IMR-90 (cell line): ENCODE results near the gene PTGES. TPM values are rescaled to one million over a fixed set of nuclear protein-coding genes. Genes with fewer than 3 reads are reported as not detected.
A peak's percentile ranks its signal among the peaks of the same experiment; 100 is the strongest.

Source experiments
- ATAC-seq: fragments of 200-7000 bp; cut with Tn5 transposase; 2 replicates; pipeline ENCODE4 v1.9.1; 2020; ENCODE audit warnings: low read depth, mild to moderate bottlenecking, moderate library complexity
- BruUV-seq: library from RNA; stranded (reverse); fragments of 400-500 nt; replicated peaks from 2 replicates; lab custom pipeline; 2021; lab: Mats Ljungman, UMichigan
- CTCF ChIA-PET: fragments of 300-600 bp; formaldehyde crosslinking; extraction: SDS; loops from one replicate; lab custom pipeline; 2021; ENCODE audit warnings: antibody characterized with exemption; lab: Yijun Ruan, JAX
- POLR2A ChIA-PET: fragments of 300-600 bp; sonication (Branson Sonifier 250); formaldehyde crosslinking; loops from one replicate; lab custom pipeline; 2022; ENCODE audit warnings: antibody characterized with exemption; ENCODE audit not compliant: unreplicated experiment; lab: Charles Lee
- DNase-seq: peaks from one replicate; pipeline ENCODE4 v3.0.0; 2013
- H2AFZ ChIP-seq: replicated peaks from 2 replicates; pipeline ENCODE3; 2013; ENCODE audit warnings: low read length, mild to moderate bottlenecking; ENCODE audit not compliant: poor library complexity
- H2AK5ac ChIP-seq: 2 replicates; pipeline ENCODE4 v1.6.1; 2013; ENCODE audit warnings: low read depth, low read length, inconsistent platforms
- H2AK9ac ChIP-seq: replicated peaks from 2 replicates; pipeline ENCODE3; 2013; ENCODE audit warnings: mild to moderate bottlenecking, low read depth, low read length, moderate library complexity; ENCODE audit not compliant: poor library complexity
- H2BK120ac ChIP-seq: 2 replicates; pipeline ENCODE4 v1.6.1; 2013; ENCODE audit warnings: low read depth, low read length, inconsistent platforms
- H2BK15ac ChIP-seq: 3 replicates; pipeline ENCODE4 v1.6.1; 2013; ENCODE audit warnings: low read depth, low read length, inconsistent platforms
- H2BK20ac ChIP-seq: 2 replicates; pipeline ENCODE4 v1.6.1; 2013; ENCODE audit warnings: low read depth, mild to moderate bottlenecking, inconsistent platforms, low read length, moderate library complexity
- H2BK5ac ChIP-seq: 2 replicates; pipeline ENCODE4 v1.6.1; 2013; ENCODE audit warnings: mild to moderate bottlenecking, low read depth, low read length, inconsistent platforms; ENCODE audit not compliant: poor library complexity, severe bottlenecking
- H3K14ac ChIP-seq: replicated peaks from 2 replicates; pipeline ENCODE4 v1.6.1; 2013; ENCODE audit warnings: low read depth, low read length, inconsistent platforms
- H3K18ac ChIP-seq: 2 replicates; pipeline ENCODE4 v1.6.1; 2013; ENCODE audit warnings: low read depth, low read length, control low read depth
- H3K23ac ChIP-seq: 2 replicates; pipeline ENCODE4 v1.6.1; 2013; ENCODE audit warnings: low read depth, low read length, inconsistent platforms
- H3K27ac ChIP-seq: 2 replicates; pipeline ENCODE4 v1.5.1; 2013; ENCODE audit warnings: mild to moderate bottlenecking, control low read depth, low read length; ENCODE audit not compliant: insufficient read depth
- H3K27me3 ChIP-seq: 2 replicates; pipeline ENCODE4 v1.6.1; 2013; ENCODE audit warnings: low read length; ENCODE audit not compliant: control insufficient read depth, insufficient read depth
- H3K36me3 ChIP-seq: 2 replicates; pipeline ENCODE4 v1.6.1; 2013; ENCODE audit warnings: low read length, mixed read lengths; ENCODE audit not compliant: control insufficient read depth, insufficient read depth
- H3K4ac ChIP-seq: 2 replicates; pipeline ENCODE4 v1.6.1; 2013; ENCODE audit warnings: low read depth, low read length, inconsistent platforms
- H3K4me1 ChIP-seq: 2 replicates; pipeline ENCODE4 v1.6.1; 2013; ENCODE audit warnings: low read length, mixed read lengths; ENCODE audit not compliant: control insufficient read depth, insufficient read depth
- H3K4me2 ChIP-seq: 2 replicates; pipeline ENCODE4 v1.6.1; 2013; ENCODE audit warnings: low read depth, mild to moderate bottlenecking, control low read depth, low read length, moderate library complexity
- H3K4me3 ChIP-seq: 2 replicates; pipeline ENCODE4 v1.5.1; 2013; ENCODE audit warnings: low read depth, mild to moderate bottlenecking, control low read depth, low read length, moderate library complexity; ENCODE audit not compliant: insufficient read depth
- H3K56ac ChIP-seq: 2 replicates; pipeline ENCODE4 v1.6.1; 2013; ENCODE audit warnings: low read length, inconsistent platforms; ENCODE audit not compliant: insufficient read depth; ENCODE audit errors: extremely low read depth
- H3K79me1 ChIP-seq, 2 experiments: 2 replicates each; pipeline ENCODE4 v1.6.1; 2013; ENCODE audit warnings: low read length in 2 of 2, inconsistent platforms in 1 of 2, low read depth in 1 of 2
- H3K9ac ChIP-seq: 2 replicates; pipeline ENCODE4 v1.6.1; 2013; ENCODE audit warnings: low read depth, low read length, control low read depth
- H3K9me1 ChIP-seq: 2 replicates; pipeline ENCODE4 v1.6.1; 2013; ENCODE audit warnings: low read length, inconsistent platforms; ENCODE audit not compliant: insufficient read depth
- H3K9me3 ChIP-seq: 2 replicates; pipeline ENCODE4 v1.6.1; 2013; ENCODE audit warnings: low read length; ENCODE audit not compliant: control insufficient read depth, insufficient read depth
- H4K20me1 ChIP-seq: 2 replicates; pipeline ENCODE4 v1.6.1; 2013; ENCODE audit warnings: low read length, inconsistent platforms; ENCODE audit not compliant: insufficient read depth
- H4K5ac ChIP-seq: 2 replicates; pipeline ENCODE4 v1.6.1; 2013; ENCODE audit warnings: mild to moderate bottlenecking, low read depth, low read length, control low read depth
- H4K8ac ChIP-seq, 2 experiments: 2 replicates each; pipeline ENCODE4 v1.6.1; 2013; ENCODE audit warnings: low read depth in 2 of 2, low read length in 2 of 2, control low read depth in 1 of 2, inconsistent platforms in 1 of 2
- H4K91ac ChIP-seq: 2 replicates; pipeline ENCODE4 v1.6.1; 2013; ENCODE audit warnings: low read depth, low read length, inconsistent platforms; ENCODE audit not compliant: insufficient read depth
- BHLHE40 ChIP-seq: fragments of 150-350 bp; IDR thresholded peaks from 2 replicates; pipeline ENCODE4 v1.6.1; 2016; ENCODE audit warnings: mild to moderate bottlenecking, low read depth, low read length
- CEBPB ChIP-seq: IDR thresholded peaks from 2 replicates; pipeline ENCODE4 v1.6.1; 2012; ENCODE audit warnings: low read depth, low read length, improper control_type of control experiment
- CHD1 ChIP-seq: IDR thresholded peaks from 2 replicates; pipeline ENCODE4 v1.6.1; 2012; ENCODE audit warnings: low read depth, low read length, improper control_type of control experiment
- ELK1 ChIP-seq: fragments of 150-350 bp; IDR thresholded peaks from 2 replicates; pipeline ENCODE4 v1.6.1; 2016; ENCODE audit warnings: low read depth, mild to moderate bottlenecking, low read length, moderate library complexity, borderline replicate concordance
- FOS ChIP-seq: fragments of 150-350 bp; IDR thresholded peaks from 2 replicates; pipeline ENCODE4 v1.6.1; 2016; ENCODE audit warnings: low read depth, low read length
- MAFK ChIP-seq: IDR thresholded peaks from 2 replicates; pipeline ENCODE4 v1.6.1; 2012; ENCODE audit warnings: low read depth, low read length, improper control_type of control experiment
- MAZ ChIP-seq: IDR thresholded peaks from 2 replicates; pipeline ENCODE4 v1.6.1; 2012; ENCODE audit warnings: low read depth, mild to moderate bottlenecking, low read length, improper control_type of control experiment, moderate library complexity, borderline replicate concordance
- MXI1 ChIP-seq: IDR thresholded peaks from 2 replicates; pipeline ENCODE4 v1.6.1; 2012; ENCODE audit warnings: low read depth, mild to moderate bottlenecking, low read length, moderate library complexity, borderline replicate concordance
- NFE2L2 ChIP-seq: fragments of 150-350 bp; IDR thresholded peaks from 2 replicates; pipeline ENCODE4 v1.6.1; 2016; ENCODE audit warnings: low read depth, mild to moderate bottlenecking, low read length
- POLR2A ChIP-seq: IDR thresholded peaks from 2 replicates; pipeline ENCODE4 v1.6.1; 2012; ENCODE audit warnings: mild to moderate bottlenecking, low read depth, low read length
- RCOR1 ChIP-seq: IDR thresholded peaks from 2 replicates; pipeline ENCODE4 v1.6.1; 2012; ENCODE audit warnings: mild to moderate bottlenecking, low read length, improper control_type of control experiment; ENCODE audit not compliant: insufficient replicate concordance
- RFX5 ChIP-seq: IDR thresholded peaks from 2 replicates; pipeline ENCODE4 v1.8.0; 2012; ENCODE audit warnings: low read depth, mild to moderate bottlenecking, low read length, moderate library complexity
- SMC3 ChIP-seq: fragments of 150-350 bp; IDR thresholded peaks from 2 replicates; pipeline ENCODE4 v1.6.1; 2016; ENCODE audit warnings: low read depth, mild to moderate bottlenecking, antibody characterized with exemption, low read length, moderate library complexity
- WGBS, 2 experiments: methylation state at CpG; one replicate each; pipeline versions ENCODE4 v1.1.5 to v1.1.7; 2013; ENCODE audit warnings: missing lambda C conversion rate in 2 of 2; ENCODE audit not compliant: insufficient read length in 1 of 2; ENCODE audit errors: extremely low coverage in 2 of 2; 5-methylcytosine and 5-hydroxymethylcytosine counted together
- dilution Hi-C: fragments of 300-500 bp; cut with HindIII; formaldehyde crosslinking; loops from one replicate; pipeline ENCODE4 v1.14.3; 2018; ENCODE audit warnings: low sequenced_read_pairs; ENCODE audit not compliant: unreplicated experiment
- in situ Hi-C: fragments of 300-500 bp; cut with MboI; formaldehyde crosslinking; loops from 3 replicates; pipeline ENCODE4 v1.14.3; 2019; ENCODE audit warnings: low sequenced_read_pairs, inconsistent platforms, mixed read lengths
- intact Hi-C: fragments of 100-400 bp; cut with micrococcal nuclease; formaldehyde crosslinking; loops from 2 replicates; pipeline ENCODE4 v1.10.0; 2022
- polyA plus RNA-seq, 3 experiments: library from polyadenylated mRNA; depleted of rRNA; stranded (reverse); fragments of >200 nt; gene quantifications; 2 replicates each; pipeline ENCODE4 v1.2.3, GENCODE V29; 2012; ENCODE audit warnings: low replicate concordance in 1 of 3
- total RNA-seq: library from RNA; depleted of rRNA; stranded (reverse); fragments of >200 nt; gene quantifications from 2 replicates; pipeline ENCODE4 v1.2.3, GENCODE V29; 2012
- TF ChIP-seq, protein P1 (sequence below): conservative IDR thresholded peaks from 2 replicates; pipeline ENCODE4 v1.5.1; 2012; ENCODE audit warnings: mild to moderate bottlenecking, low read depth, low read length, improper control_type of control experiment

PTGES gene
- total and polyA plus RNA-seq, 2 of the 4 experiments (the other 2 are of a cell fraction), result 3.2 to 6.3 TPM

GRCh38 chr9:129762985-129763926 lies 10.4 kb upstream of the PTGES start:
- intact Hi-C loops, result loop anchor here (2.0 kb wide), 1 partner anchor 14 kb away; no protein-coding TSS in a partner anchor
- DNase-seq (peak; percentile 80), ATAC-seq (peak; percentile 35)
- Histone ChIP-seq H2BK120ac (peak overlapping the region; percentile 78), H4K5ac (peak overlapping the region; percentile 89), H3K4me3 (no peak overlapping the region), H3K9ac (peak overlapping the region; percentile 53), H3K4me2 (peak overlapping the region; percentile 15; the same call in 1 of the 2 replicates), H3K36me3 (no peaks in the 10 kb centered on the region), H3K4ac (peak overlapping the region; percentile 79), H3K27me3 (no peaks in the 10 kb centered on the region), H3K4me1 (peaks cover 18% of the 10 kb centered on the region), H2AK5ac (peak overlapping the region; percentile 69), H3K27ac (peak overlapping the region; percentile 94), H2BK20ac (peak overlapping the region; percentile 70), H3K18ac (peak overlapping the region; percentile 85), H2AK9ac (no peak overlapping the region), H3K79me1 (no peaks in the 10 kb centered on the region), H3K56ac (no peak overlapping the region), H3K9me1 (peaks cover 15% of the 10 kb centered on the region), H4K20me1 (no peaks in the 10 kb centered on the region; the same call in 1 of the 2 replicates), H2BK5ac (peak overlapping the region; percentile 31), H3K9me3 (no peaks in the 10 kb centered on the region), H3K23ac (peak overlapping the region; percentile 44; the same call in 1 of the 2 replicates), H3K14ac (peak overlapping the region; percentile 88), H2AFZ (peak overlapping the region; percentile 3), H4K8ac (peak overlapping the region; percentile 48 to 92), H2BK15ac (peak overlapping the region; percentile 78; the same call in 2 of the 3 replicates), H4K91ac (peak overlapping the region; percentile 78)
- in situ Hi-C loops, result no loop called here
- ChIA-PET POLR2A (no interaction called here), CTCF (interaction anchor here (0.6 to 2.8 kb wide), 3 partner anchors 9 to 26 kb away, joined by 3 to 13 read pairs (median 3); no protein-coding TSS in a partner anchor)
- BruUV-seq, result no TSS peak
- dilution Hi-C loops, result no loop called here
- 77% methylated on average over 10 of the region's 13 CpGs; no CpG with 5 or more reads in 1 of the 2 experiments for WGBS, 2 experiments
- TF ChIP-seq MXI1 (no peak), NFE2L2 (no peak), POLR2A (no peak), CHD1 (no peak), RFX5 (no peak), MAZ (peak; percentile 54; the same call in 1 of the 2 replicates), SMC3 (no peak), RCOR1 (no peak), FOS (no peak), CEBPB (peak; percentile 90), BHLHE40 (no peak), ELK1 (no peak), MAFK (0 out of 2 replicates have a peak, but pooled peaks have one; percentile 23)
- TF ChIP-seq, protein P1, sequence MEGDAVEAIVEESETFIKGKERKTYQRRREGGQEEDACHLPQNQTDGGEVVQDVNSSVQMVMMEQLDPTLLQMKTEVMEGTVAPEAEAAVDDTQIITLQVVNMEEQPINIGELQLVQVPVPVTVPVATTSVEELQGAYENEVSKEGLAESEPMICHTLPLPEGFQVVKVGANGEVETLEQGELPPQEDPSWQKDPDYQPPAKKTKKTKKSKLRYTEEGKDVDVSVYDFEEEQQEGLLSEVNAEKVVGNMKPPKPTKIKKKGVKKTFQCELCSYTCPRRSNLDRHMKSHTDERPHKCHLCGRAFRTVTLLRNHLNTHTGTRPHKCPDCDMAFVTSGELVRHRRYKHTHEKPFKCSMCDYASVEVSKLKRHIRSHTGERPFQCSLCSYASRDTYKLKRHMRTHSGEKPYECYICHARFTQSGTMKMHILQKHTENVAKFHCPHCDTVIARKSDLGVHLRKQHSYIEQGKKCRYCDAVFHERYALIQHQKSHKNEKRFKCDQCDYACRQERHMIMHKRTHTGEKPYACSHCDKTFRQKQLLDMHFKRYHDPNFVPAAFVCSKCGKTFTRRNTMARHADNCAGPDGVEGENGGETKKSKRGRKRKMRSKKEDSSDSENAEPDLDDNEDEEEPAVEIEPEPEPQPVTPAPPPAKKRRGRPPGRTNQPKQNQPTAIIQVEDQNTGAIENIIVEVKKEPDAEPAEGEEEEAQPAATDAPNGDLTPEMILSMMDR, result no peak
